HG03469 (cell line): ENCODE data around the gene CERS6.
"Not testable (repeated sequence)": the region's sequence is repeated elsewhere in the genome, so short reads cannot be mapped to it uniquely, and the experiment has no call there.

ENCODE experiments used
- ATAC-seq: cut with Tn5 transposase; IDR thresholded peaks from one replicate; pipeline ENCODE4 v1.9.1; 2021; ENCODE audit warnings: mild to moderate bottlenecking, moderate library complexity, moderate number of reproducible peaks; ENCODE audit not compliant: unreplicated experiment

Gene CERS6

DNA sequence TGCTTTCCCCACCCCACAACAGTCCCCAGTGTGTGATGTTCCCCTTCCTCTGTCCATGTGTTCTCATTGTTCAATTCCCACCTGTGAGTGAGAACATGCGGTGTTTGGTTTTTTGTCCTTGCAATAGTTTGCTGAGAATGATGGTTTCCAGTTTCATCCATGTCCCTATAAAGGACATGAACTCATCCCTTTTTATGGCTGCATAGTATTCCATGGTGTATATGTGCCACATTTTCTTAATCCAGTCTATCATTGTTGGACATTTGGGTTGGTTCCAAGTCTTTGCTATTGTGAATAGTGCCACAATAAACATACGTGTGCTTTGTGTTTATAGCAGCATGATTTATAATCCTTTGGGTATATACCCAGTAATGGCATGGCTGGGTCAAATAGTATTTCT, 335.1 kb downstream of the CERS6 start:
- not testable (repeated sequence) for ATAC-seq

DNA sequence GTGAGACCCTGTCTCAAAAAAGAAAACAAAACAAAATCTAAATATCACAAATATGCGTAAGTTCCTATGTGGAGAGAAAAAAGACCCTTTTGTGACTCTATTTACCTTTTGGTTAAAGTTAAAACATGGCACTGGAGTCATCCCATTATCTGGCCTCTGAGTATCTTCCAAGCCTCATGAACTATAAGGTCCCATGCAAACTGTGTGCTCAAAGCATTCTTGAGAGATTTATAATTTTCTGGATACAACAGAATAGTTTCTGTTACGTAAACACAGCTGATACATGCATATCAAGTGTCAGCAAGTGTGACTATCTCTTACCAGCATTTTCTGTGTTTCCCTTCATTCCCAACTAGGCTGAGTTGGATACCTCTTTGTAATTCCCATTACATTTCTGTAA, 337.5 kb downstream of the CERS6 start:
- ATAC-seq = no peak

DNA sequence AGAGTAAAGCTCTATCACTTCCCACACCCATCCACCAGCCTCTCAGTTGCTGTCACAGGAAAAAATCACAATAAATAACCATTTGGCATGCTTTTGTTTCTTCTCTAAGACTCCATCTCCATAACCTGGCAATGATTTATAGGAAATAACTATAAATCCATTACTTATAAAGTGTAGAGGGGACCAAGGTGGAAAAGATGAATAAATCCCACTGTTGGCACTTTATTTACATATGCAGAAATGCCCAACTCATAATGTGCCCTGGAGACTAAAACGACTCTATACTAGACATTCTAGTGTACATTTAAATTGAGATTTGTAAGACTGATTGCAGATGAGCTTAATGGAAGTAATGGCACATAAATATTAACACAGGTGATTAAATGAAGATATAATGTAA, 338.9 kb downstream of the CERS6 start:
- ATAC-seq = no peak

DNA sequence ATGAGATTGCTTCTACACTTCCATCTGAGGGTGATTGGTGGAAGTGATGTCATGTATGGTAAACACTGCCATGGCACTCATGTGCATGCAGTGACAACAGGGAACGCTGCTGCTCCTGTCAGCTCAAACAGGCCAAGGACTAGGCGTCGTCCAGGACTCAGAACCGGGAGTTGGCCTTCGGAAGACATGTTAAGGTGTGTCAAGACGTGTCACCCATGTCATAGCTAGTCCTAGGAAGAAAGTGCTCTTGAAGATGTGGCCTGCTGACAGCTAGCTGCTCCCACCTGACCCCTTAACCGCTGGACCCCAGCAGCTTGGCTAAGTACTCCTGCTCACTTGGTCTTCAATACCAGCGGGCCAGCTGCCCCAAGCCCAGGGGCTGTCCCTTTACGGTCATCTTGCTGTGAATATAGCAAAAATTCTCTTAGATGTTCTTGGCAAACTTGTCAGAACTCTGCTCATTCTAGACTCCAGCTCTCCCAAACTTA, 340.1 kb downstream of the CERS6 start:
- ATAC-seq = no peak

DNA sequence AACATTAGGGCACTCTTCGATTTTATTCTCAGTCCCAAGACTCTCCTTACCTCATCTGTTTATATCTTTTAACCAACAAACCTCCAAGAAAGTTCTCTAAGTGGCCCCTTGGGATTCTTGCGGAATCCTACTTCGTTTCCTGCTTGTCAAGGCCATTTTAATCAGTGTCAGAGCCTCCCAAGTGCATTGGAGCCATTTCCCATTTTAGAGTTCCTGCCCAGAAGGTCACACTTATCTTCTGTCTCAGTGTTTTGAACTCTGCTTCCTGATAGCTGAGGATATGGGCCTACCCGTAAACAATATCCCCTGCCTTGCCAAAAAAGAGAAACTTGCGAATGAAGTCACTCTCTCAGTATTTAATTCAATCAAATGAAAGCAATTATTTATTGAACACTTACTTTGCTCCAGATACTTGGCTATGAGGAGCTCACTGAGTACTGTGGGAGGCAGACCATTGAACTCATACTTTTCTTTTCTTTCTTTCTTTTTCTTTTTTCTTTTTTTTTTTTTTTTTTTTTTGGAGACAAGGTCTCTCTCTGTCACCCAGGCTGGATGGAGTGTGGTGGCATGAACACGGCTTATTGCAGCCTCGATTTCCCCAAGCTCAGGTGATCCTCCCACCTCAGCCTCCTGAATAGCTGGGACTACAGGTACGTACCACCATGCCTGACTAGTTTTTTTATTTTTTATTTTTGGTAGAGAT, 340.7 kb downstream of the CERS6 start:
- ATAC-seq = no peak

DNA sequence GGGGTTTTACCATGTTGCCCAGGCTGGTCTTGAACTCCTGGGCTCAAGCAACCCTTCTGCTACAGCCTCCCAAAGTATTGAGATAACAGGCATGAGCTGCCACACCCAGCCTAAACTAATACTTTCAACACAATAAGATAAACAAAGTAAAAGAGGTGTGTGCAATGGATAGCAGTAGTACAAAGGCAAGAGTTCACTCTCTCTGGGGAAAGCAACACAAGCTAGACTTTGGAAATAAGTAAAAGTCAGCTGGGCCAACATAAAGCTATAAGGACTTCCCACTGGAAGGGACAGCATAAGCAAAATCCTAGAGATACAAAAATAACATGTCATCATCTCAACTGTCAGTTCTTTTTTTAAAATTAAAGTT, 341.2 kb downstream of the CERS6 start:
- ATAC-seq = no peak

DNA sequence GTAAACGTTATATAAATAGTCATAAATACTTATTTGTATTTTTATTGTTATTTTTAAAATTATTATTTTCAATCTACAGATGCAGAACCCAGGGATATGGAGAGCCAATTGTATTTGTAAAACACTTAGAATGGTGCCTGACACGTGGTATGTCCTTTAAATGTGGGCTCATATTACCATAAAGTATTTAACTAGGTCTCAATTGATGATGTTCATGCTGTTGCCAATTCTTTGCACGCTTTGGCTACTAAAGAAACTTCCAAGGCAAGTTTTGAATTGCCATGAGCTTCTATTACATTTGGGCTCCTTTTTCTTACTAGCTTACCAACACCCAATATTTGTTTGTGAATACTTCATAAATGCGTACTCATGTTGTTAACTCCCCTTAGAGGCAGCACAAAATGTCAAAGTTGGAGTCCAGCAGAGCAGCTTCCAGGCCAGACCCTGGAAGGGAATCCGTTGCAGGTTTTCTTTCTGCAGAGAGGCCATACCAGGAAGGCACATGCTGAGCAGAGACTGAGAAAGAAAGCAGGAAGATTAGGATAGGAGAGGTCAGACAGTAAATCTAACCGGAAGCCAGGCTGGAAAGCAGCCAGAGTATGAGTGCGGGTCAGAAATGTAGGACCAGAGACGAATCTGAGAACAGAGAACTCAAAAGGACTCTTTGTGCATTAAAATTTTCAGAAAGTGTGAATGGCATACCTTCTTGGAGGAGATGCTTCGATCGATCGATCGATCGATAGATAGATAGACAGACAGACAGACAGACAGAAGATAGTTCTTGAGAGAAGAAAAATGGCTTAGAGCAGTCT, 342.2 kb downstream of the CERS6 start:
- ATAC-seq = no peak

DNA sequence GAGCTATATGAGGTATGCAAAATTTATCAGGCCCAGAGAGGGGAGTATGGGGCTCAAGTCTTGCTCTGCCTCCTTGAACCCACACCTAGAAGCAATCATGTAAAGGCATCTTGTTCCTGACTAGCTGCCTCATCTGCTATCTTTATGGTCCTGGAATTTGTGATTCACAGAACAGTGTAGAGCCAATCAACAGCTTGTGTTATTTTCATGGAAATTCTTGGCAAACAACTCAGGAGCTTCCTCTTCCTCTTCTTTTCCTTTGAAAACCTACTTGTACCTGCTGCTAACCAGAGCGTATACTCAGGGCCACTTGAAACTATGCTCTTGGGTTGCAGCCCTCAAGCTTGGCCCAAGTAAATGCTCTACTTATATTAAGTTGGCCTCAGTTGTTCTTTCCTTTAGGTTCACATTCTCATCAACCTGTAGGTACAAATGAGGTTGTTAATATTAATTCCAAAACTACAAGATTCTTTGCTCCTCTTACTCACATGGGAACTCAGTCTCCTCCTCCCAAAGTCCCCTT, 342.9 kb downstream of the CERS6 start:
- no peak for ATAC-seq

DNA sequence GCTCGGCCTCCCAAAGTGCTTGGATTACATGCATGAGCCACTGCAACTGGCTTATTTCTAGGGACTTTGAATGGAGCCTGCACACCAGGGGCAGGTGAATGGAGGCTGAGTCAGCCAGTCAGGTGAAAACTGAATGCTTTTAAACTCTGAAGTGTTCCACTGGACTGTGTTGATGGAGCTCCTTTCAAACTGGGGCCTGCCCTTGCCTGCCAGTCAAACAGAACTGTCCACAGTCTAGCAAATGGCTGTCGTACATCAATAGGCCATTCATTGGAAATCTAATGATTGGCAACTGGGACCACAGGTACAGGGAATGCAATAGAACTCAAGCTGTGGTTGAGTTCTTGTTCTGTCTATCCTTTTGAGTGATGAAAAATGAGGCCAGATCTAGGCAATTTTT, 345.4 kb downstream of the CERS6 start:
- ATAC-seq = no peak

DNA sequence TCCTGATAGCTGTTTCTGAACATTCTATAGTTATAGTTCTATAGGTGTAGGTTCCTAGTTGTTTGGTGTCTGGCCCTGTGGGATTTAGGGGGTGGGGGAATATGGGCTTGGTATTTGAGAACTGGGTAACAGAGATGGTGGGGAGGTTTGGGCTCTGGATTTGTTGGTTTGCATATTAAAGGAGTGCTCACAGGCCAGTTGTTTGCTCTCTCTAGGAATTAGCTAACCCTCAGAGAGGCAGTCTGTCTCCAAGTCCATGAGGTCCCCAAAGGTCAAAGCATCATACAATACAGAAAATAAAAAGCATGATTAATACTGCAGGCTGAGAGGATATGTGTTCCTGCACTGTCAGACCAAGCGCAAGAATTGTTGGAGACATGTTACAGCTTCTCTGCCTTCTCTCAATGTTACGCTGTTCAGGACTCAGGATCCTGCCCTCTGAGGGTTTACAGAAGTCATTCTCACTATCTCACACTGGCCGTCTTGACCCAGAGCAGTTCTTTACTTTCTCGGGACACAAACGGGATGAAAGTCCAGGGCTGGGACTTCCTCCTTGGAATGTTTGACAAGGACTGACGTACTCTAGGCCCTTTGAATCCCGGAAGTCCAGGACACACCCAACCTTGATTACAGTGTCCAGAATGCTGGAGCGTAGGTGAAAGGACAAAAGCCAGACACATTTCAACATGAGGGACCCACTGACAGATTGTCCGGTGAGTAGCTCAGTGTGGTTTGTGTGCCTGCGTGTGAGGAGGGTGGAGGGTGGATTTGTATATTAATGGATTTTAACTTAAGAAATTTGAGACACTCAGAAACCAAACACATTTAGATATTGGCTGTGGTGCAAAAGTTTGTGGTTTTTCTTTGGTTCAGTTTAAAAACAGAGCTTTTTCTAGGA, 346.1 kb downstream of the CERS6 start, which contains the start of gene NOSTRIN:
Gene NOSTRIN, plus strand, starts transcription at position 677 of the 898 bp plus-strand sequence. Its CDS starts 10 bp downstream, at position 687.
- no peak for ATAC-seq

DNA sequence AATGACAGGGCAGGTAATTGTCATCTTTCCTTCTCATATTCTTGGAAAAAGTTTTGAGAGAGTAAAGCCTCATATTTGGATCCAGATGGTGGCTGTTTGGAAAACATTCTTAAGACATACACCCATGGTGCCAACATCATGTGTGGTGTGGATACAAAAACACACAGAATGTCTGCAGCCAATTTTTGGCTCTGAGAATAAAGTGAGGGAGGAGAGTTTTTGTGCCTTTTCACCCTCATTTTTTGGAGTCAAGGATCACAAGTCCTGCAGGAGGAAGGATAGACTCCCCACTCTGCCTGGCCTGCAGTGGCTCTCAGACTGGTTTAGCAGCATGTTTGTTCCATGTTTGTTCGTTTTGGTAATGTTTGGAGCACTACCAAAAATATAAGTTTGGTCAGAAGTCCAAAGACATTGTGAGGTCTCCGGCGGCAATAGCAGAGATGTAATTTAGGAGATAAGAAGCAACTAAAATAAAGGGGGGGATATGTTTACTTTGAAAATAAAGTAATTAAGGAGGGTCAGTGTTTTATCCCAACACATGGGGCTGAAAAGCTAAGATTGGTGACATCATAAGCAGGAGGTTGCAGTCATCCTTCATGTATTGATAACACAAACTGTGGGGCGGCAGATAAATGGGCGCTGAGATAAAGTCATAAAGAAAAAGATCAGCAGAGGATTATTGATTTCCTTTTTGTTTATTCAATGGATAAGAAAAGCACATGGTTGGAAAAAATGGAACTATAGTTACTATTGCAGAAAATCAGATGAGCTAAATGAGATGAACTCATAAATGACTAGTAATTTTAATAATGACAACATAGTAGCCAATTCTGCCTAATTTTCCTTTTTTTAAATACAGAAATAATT, 347.0 kb downstream of the CERS6 start:
- no peak for ATAC-seq

DNA sequence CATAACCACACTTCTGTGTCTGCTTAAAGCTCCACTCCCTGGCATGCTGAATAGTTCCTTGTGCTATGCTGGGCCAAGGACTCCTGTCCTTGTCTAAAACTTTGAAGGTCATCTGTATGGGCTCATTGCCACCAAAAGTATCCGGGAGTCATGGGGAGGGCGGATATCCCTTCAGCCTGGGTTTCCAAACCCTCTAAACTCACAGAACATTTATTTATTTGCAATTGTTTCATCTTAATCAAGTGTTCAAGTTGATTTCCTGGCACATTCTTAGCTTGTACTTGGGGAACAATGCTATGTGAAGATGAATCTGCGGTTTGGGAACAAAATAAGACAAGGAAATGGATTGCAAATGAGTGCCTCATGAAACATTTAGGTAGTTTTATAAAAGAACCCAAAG, 348.1 kb downstream of the CERS6 start:
- no peak for ATAC-seq

DNA sequence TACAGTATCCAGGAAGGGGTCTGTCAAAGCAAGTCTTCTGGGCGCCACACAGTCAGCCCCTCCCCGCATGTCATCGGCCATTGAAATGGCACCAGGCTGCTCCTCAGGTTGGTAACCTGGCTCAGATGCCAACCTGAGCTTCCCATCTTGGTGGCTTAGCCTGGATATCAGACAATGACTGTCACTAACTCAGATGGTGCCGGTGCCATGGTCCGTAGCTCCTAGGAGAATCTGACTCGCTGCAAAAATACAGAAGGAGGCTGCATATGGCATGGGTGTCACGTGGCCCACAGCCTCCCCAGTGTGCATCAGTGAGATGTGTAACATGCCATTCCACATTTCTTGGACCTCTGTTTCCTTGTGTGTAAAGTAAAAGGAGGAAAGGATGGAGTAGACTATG, 349.5 kb downstream of the CERS6 start:
- ATAC-seq = no peak

DNA sequence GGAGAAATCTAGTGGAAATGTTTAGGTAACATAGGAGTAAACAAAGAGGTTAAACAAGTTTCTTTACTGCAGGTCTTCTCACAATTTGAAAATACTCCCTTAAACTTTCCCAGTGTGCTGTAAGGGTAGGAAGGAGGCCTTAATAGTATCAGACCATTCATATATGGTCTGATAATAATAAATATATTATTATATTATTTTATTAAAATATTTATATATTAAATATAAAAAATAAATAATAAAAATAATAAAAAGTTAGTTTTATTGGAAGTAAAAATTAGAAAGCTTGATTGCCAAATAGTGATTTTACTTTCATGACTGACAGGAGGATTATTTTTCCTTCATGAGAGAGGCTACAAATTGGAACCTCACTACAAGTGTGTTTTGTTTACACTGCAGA, 353.5 kb downstream of the CERS6 start:
- ATAC-seq = no peak

DNA sequence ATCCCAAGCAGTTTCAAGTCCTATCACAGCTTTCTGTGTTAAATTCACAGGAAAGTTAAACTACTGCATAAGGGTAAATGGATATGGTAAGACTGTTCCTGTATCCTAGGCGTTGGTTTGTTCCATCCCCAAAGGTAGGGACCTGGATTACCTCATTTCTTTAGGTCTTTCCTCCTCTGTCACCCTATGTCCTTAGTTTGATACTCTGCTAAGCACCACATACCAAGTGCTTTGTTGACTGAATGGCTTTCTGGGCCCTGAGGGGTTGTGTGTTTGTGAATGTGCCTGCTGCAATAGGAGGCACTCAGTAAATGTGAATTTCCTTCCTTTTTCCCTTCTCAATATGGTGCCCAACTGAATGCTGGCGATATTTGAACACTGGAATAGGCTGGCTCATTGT, 354.2 kb downstream of the CERS6 start:
- ATAC-seq = no peak

DNA sequence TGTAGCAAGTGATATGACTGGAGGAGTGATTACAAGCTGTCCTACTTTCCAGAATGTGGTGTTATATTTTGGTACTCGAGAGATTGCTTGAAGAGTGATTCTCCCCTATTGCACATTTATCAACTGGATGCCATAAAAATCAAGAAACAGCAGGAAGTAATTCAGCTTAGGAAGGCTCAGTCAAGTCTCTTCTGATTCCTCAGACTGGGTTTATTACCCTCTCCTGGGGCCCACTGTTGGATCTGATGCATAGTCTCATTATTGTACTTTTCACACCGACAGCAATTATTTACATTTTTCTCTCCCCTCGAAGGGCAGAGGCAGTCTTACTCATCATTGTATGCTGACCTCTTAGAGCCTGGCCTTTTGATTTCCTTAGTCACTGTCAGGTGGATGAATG, 355.6 kb downstream of the CERS6 start:
- no peak for ATAC-seq

DNA sequence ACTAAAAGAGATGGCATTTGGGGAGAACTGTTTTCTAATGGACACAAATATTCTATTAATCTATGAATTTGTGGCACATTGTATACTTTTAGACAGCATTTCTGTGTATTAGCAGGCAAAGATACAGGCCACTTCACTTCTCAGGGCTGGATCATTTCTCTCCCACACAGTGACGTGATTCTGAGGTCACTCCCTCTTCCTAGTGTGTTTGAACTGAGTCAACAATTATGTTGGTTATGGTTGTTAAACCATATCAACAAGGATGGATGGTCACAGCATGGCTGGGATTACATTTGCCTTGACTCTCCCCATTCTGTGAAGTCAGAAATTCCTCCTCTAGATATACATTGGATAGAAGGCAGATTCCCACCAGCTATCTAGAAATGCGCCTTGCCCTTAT, 358.0 kb downstream of the CERS6 start:
- ATAC-seq = no peak

DNA sequence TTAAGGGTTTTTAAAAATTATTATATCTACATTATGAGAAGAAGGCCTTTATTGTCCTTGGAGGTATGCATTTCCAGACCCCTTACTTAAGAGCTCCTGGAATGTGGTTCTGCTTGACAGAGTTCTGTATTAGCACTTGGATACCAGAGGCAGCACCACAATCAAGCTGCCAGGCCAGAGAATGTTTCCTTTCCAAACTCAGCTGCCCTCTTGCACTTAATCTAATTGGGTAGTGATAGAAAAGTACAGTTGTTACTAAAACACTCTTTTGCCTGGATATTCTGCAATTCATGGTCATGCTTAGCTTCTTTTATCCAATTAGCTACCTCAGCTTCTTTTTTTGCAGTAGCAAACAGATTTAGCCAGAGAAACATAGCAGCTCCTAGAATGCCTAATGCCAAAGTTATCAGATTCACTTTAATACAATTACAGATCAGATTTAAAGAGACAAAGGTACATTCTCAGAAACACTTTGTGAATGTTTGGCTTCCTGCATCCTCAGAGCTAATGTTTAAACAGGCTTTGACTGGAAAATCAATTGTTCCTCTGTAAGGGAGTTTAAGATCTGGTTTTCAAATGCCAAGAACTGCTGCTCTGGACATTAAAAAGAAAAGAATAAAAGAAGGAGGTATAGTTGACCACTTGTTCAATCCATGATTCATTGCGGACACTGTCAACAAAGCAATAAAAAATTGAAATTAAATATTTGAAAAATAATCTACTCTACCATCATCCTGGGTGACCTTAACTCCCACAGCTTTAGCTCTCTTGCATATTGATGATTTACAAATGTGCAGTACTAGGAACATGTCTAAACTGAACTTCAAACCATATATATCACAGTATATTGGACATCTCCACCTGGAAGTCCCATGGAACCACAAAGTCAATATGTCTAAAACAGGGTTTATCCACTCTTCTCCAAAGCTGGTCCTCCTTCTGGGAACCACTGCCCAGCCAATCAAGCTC, 359.2 kb downstream of the CERS6 start:
- no peak for ATAC-seq

DNA sequence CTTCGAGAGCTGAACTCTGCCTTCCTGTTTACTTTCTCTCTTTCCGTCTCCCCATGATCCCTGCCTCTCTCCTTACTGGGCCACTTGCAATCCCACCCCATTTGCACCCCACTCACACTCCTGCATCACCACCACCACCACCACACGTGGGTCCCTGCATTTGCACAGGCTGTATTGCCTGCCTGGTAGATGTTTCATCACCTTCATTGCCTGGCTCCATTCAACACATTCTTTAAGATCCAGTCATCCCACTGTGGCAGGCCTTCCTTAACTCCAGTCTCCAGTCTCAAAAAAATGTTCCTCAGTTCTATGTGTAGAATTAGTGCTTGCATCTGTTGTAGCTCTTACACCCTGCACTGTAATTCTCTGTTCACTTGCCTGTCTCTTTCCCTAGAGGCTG, 360.3 kb downstream of the CERS6 start:
- ATAC-seq = no peak
